Measurements from ENCODE around the gene TKTL1. TPM values are rescaled to one million over a fixed set of nuclear protein-coding genes. Genes with fewer than 3 reads are reported as not detected.

TKTL1 gene
- total RNA-seq, 1 experiment from 2014 or later: not detected

DNA sequence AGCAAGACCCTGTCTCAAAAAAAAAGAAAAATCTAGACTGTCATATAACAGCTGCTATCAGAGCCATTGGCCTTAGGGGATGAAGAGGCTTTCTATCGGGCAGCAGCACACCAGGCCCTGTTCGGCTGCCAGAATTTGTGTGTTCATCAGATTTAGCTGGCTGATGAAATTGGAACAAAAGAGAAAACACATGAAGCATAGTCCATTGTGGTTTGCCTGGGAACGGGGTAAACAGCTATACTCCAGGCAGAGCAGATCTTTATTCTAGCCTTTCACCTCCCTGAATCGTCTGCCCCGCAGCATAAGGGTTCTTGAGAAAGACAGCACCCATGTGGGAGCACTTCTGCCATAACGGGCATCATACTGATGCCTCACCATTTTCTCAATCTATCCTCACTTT lies 11.6 kb downstream of the TKTL1 start:
- no peak for DNase-seq (ENCODE audit: low spot score)
- in situ Hi-C loops (cut with HindIII; ENCODE audit: low sequenced_read_pairs): no loop called here

DNA sequence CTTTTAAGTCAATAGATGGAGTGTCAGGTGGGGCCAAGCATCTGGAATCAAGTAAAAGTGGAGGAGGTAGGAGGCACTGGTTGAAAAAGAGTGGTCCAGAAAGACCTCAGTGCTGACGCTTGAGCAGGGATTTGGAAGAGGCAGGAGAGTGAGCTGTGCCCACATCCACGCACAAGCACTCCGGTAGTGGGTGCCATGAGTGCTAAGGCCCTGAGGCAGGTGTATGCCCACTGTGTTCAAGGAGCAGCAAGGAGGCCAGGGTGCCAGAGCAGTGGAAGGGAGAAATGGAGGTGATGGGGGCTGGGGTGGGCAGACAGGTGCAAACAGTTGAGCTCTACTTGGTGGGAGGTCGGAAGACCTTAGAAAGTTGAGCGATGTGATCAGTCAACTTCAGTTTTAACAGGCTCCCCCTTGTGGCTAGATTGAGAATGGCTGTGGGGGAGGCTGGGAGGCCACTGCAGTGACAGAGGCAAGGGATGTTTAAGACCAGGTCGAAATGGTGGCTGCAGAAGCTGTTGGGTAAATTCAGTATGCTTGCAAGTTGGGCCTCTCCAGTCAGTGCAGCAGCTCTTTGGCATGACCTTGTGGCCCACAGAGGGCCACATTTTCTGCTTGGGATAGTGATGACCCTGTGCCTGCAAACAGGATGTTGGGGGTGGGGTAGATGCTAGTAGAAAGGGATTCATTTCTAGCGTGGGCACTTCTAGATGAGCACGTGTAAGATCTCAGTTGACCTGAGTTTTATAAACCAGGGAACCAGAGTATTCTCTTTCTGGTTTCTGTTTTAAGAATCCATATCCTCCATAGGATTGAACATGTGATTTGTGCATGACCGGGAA lies 12.7 kb downstream of the TKTL1 start:
- in situ Hi-C loops (cut with HindIII; ENCODE audit: low sequenced_read_pairs): no loop called here

DNA sequence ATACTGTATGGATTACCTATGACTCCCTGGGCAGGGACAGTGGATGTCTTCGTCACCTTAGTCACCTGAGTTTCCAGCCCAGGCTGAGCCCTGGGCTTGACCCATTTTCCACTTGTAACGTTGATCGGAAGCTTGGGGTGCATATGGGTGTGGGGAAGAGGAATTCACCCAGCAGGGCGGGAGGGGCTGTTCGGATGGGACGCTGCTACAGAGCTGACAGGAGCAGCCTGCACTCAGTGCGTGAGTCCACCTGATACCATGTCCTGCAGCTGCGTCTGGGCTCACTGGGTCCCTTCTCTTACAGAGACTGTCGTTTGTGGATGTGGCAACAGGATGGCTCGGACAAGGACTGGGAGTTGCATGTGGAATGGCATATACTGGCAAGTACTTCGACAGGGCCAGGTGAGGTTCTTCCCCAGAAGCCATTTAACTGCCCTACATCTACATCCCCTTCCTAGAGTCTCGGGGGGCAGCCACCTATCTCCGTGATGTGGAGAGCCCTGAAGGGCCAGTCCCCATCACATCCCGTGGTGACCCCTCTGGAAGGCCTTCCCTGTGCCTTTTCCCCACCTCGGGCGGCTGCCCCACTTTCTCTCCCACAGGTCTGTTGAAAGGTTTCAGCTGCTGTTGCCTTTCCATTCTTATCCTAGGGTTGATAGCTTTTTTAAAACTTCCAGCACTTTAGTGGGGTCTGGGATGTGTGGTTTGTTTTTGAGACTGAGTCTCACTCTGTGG lies 13.6 kb downstream of the TKTL1 start:
- DNase-seq (ENCODE audit: low spot score): no peak
- in situ Hi-C loops (cut with HindIII; ENCODE audit: low sequenced_read_pairs): no loop called here

More for the DNA sequence above, 12.7 kb downstream of the TKTL1 start:
- peak; percentile 37 for DNase-seq (ENCODE audit: low spot score)

DNA sequence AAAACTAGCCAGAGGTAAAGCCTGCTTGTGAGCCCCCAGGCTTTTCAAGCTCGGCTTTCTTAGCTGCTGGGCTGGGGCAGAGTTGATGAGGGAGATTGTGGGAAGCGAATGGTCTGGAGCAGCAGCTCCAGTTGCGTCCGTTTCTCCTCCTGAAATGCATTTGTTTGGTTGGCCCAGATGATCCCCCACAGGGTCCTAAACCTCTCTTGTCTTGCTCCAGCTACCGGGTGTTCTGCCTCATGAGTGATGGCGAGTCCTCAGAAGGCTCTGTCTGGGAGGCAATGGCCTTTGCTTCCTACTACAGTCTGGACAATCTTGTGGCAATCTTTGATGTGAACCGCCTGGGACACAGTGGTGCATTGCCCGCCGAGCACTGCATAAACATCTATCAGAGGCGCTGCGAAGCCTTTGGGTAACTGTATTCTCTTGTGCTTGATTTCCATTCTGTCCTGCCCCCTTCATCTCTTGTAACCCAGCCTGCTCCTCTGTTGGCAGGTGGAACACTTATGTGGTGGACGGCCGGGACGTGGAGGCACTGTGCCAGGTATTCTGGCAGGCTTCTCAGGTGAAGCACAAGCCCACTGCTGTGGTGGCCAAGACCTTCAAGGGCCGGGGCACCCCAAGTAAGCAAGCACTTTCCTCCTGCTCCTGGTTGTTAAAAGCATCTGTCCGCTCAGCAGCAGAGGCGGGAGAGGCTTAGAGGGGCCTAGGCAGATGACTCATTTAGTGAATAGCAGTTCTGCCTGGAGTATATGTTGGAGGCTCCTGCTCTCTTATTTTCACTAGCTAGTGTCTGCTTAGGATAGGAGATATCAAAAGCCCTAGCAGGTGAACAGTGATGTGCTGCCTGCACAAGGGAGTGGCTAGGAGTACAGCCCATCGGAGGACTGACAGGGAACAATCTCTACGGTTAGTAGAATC lies 15.3 kb downstream of the TKTL1 start:
- in situ Hi-C loops (cut with HindIII; ENCODE audit: low sequenced_read_pairs): no loop called here
- no peak for DNase-seq (ENCODE audit: low spot score)

DNA sequence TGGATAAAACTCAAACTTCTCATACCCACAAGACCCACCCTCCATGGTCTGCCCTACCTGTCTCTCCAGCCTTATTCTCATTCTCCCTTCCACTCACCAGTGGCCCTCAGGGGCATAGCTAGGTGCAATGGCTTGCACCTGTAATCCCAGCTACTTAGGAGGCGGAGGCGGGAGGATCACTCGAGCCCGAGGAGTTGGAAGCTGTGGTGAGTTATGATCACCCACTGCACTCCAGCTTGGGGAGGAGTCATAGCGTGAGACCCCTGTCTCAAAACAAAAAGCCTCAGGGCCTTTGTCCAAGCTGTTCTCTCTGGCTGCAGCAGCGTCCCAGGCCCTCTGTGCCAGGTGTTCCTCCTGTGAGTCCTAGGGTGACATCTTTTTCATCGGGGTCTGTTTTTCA lies 16.5 kb downstream of the TKTL1 start:
- no peak for DNase-seq (ENCODE audit: low spot score)
- in situ Hi-C loops (cut with HindIII; ENCODE audit: low sequenced_read_pairs): no loop called here

DNA sequence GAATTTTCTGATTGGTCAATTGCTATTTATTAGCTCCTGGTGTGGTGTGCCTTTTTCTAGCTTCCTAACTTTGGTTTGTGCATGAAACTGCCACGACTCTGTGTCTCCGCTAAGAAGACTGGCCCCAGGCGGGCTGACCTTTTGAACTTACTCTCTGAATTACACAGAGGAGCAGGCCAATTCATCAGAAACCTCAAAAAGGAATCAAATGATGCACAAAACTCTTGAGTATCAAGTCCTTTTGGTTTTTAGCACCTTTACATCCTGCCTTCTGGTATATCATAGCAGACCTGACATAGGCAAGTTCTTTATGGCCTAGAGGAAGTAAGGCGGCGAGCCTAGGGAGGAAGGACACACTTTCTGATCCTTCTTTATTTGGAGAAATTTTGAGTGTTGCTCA lies 17.6 kb downstream of the TKTL1 start:
- in situ Hi-C loops (cut with HindIII; ENCODE audit: low sequenced_read_pairs): no loop called here
- no peak for DNase-seq (ENCODE audit: low spot score)

DNA sequence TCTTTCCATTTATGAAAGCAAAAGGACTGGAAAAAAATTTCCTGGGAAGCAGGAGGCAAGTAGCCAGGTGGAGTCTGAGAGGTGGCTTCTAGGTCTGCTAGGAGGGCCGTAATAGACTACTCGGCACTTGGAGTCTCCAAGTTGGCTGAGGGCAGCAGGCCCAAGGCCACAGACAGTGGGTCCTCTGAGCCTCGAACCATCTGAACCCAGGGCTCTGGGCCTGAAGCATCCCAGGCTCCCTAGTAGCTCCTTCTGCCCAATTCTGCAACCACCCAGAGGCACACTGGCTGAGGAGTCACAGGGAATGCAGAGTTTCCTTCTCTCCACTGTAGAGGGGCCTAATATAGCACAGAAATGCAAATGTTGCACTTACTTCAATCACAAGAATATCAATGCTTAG lies 19.8 kb downstream of the TKTL1 start:
- no peak for DNase-seq (ENCODE audit: low spot score)
- in situ Hi-C loops (cut with HindIII; ENCODE audit: low sequenced_read_pairs): no loop called here

DNA sequence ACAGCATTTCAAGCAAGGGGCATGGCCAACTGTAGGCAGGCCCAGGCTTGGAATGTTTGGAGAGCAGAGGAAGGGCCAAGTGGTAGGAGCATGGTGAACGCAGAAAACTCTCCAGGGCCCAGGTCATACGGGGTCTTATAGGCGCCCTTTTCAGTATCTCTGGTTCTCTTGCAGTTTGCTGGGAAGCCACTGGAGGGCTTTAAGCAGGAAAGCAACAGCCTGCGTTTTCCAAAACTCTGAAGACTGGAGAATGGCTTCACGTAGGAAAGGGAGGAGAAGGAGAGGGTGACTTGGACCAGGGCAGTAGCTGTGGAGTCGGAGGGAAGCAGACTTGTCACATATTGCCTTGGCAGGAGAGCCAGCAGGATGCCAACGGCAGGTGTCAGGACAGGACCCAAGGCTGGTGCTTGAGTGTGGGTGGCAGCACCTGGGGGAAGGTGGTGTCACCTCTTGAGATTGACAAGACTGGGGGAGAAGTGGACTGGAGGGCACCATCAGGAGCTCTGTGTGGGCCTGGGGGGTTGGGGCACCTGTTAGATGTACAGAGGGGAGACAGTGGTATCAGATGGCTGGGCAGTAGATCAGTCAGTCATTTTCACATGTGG lies 21.9 kb downstream of the TKTL1 start:
- DNase-seq (ENCODE audit: low spot score): peak; percentile 22
- in situ Hi-C loops (cut with HindIII; ENCODE audit: low sequenced_read_pairs): no loop called here

DNA sequence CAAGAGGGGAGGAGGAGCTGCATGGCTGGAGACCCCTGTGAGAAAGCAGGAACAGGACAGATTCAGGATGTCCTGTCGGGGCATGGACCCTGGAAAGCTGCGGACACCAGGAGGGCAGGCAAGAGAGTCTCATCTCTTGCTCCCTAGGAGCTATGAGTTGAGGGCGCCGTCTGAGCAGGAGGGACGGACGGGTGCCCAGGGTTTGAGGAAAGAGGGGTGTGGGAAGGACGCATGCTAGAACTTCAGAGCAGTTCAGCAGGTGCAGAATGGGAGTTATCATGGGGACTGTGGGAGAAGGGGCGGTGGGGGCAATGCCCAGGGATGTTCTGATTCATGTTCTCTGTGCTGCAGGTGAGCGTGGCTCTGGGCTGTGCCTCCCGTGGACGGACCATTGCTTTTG lies 24.8 kb downstream of the TKTL1 start:
- DNase-seq (ENCODE audit: low spot score): no peak
- in situ Hi-C loops (cut with HindIII; ENCODE audit: low sequenced_read_pairs): no loop called here

DNA sequence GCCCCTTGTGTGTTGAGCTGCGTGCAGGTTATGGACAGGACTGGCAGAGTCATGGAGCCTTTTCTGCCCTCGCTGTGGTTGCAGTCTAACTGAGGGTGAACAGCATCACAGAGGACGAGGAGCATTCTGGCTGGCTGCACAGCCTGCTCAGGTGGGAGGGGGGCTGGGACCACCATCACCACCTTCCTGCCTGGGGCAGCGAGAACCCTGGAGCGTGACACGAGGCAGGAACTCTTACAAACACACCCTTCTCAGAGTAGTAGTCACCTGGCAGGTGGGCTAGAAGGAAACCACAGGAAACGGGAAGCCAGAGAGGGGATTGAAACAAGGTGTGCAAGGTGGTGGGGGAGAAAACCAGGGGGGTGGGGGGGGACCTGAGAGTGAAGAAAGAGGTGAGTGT lies 25.6 kb downstream of the TKTL1 start:
- no peak for DNase-seq (ENCODE audit: low spot score)
- in situ Hi-C loops (cut with HindIII; ENCODE audit: low sequenced_read_pairs): no loop called here

DNA sequence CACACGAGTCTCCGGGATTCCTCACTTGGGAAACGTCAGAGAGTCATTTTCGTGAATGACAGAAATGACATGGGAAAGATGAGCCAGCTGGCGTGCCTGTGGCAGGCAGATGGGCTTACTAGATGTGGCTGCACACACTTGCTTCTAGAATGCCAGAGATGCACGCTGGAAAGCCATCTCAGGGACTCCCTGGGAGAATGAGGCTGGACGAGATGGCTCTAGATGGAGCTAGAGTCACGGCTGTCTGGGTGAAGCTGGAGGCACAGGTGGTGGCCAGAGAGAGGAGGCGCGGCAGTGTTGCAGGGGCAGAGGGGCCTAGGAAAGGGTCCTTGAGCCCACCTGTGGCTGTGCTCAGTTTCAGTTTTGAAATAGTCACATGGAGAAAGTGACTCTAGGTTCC lies 26.0 kb downstream of the TKTL1 start:
- DNase-seq (ENCODE audit: low spot score): peak; percentile 40
- in situ Hi-C loops (cut with HindIII; ENCODE audit: low sequenced_read_pairs): no loop called here

DNA sequence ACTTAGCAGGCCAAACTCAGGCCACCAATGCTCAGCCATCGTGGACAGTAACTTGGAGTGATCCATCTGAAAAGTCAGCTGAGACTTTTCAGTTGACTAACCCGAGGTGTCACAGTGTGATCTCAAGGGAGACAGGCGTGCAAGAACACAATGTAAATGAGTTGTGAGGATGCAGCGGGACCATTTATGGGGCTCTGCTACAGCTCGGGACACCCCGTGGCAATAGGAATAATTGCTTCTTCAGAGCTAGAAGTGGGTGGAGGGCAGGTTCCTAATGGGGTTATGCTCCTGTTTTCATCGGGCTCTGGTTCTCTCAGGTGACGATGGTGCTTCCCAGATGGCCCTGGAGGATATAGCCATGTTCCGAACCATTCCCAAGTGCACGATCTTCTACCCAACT lies 27.3 kb downstream of the TKTL1 start:
- no peak for DNase-seq (ENCODE audit: low spot score)
- in situ Hi-C loops (cut with HindIII; ENCODE audit: low sequenced_read_pairs): no loop called here

DNA sequence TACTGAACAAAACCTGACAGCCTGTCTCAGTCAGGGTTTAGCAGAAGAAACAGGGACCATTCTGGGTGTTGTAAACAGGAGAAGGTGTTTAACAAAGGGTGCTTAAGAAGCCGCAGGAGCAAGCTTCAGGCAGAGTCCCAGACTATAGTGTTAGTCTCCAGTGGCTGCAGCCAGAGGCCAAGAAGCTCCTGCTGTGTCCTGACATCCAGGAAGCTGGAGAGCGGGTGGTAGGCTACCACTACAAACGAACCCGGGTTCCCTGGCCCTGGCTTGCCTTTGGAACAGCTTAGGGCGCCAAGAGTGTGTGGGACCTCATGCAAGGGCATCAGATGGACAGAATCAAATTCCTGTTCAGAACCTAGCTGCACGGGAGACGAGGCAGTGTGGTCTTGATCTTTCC lies 27.9 kb downstream of the TKTL1 start:
- DNase-seq (ENCODE audit: low spot score): no peak
- in situ Hi-C loops (cut with HindIII; ENCODE audit: low sequenced_read_pairs): no loop called here

DNA sequence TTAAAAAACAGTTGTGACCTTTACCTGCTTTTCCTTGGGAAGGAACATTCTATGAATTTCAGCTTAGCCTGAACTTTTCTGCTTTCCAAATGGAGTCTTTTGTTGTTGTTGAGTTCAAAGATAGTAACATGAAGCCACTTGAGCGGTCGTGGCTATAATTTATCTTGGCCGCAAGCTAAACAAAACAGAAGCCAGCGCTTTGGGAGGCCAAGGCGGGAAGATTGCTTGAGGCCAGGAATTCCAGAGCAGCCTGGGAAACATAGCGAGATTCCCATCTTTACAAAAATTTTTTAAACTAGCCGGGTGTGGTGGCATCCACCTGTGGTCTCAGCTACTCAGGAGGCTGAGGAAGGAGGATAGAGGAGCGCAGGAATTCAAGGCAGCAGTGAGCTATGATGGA lies 29.9 kb downstream of the TKTL1 start:
- no peak for DNase-seq (ENCODE audit: low spot score)
- in situ Hi-C loops (cut with HindIII; ENCODE audit: low sequenced_read_pairs): no loop called here

DNA sequence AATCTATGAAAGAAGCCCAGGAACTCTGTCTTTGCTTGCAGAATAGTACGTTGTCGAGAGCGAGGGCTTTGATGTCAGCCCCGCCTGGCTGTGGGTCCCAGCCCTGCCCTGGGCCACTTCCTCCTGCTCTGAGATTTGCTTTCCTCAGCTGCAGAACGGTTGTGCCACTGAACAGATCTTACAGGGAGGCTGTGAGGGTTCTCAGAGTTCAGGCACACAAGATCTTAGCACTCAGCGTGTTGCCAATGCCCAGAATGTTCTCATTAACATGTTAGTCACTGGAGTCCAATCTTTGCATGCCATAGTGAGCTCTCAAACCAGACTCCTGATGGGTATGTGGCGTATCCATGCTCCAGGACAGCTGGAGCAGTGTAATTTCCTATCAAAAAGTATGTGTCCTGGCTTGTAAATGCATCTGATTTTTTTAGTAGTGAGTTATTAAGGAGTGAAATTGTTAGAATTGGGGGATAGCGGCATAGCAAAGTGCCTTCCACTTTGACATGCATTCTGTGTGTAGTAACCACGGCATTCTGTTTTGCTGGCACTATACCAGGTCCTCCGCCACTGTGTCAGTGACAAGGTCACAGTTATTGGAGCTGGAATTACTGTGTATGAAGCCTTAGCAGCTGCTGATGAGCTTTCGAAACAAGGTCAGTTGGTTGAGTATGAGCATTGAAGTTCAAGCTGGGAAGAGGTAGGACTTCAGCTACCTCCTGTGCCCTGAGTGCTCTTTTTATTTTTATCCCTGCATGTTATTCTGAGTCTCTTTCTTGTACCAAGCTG lies 31.6 kb downstream of the TKTL1 start:
- no peak for DNase-seq (ENCODE audit: low spot score)

DNA sequence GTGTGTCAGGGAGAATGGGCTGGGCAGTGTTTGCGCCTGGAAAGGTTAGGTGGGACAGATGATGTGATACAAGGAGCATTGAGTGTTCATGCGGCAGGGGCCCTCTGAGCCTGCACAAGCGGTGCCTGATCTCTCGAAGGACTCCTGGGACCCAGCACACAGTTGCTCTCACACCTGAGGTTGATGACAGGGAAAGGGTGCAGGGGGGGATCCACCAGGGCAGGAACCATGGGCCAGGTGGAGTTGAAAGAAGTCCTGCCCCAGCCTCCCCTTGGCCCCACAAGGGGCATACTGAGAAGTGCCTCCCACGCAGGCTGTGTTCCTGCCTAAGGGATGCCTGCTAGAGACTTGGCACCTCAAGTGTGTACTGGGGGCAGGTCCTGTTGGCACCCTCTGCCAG lies 33.1 kb downstream of the TKTL1 start:
- DNase-seq (ENCODE audit: low spot score): no peak
- in situ Hi-C loops (cut with HindIII; ENCODE audit: low sequenced_read_pairs): no loop called here

More for the DNA sequence above, 31.6 kb downstream of the TKTL1 start:
- in situ Hi-C loops (cut with HindIII; ENCODE audit: low sequenced_read_pairs): no loop called here

DNA sequence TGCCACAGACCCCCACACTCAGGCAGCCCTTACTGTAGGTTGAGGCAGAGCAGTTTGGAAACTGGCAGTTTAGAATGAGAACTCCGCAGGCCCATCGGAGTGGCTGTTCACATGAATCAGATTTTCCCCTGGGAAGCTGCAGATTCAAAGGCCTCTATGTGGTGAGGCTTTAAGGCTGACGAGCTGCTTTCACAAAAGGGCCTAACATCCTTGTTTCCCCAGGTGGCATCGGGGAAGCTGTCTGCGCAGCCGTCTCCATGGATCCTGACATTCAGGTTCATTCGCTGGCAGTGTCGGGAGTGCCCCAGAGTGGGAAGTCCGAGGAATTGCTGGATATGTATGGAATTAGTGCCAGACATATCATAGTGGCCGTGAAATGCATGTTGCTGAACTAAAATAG lies 33.7 kb downstream of the TKTL1 start:
- in situ Hi-C loops (cut with HindIII; ENCODE audit: low sequenced_read_pairs): no loop called here
- DNase-seq (ENCODE audit: low spot score): no peak

DNA sequence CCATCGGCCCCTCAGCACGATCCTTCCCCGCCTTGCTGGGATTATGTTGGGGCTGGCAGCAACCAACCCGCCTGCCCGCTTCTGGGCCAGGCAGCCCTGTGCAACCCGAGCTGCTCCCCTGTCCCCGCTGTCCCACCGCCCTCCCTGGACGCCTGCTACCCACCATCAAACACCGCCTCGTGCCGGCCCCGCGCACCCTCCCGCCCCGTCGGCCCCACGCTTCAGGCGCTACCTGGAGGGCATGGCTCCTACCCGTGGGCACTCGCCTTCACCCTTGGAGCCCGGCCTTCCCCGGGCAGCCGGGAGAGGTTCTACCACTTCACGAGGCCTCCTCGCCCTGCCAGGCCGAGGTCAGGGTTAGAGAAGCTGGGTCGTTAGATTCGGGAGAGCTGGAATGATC lies 37.0 kb downstream of the TKTL1 start:
- DNase-seq (ENCODE audit: low spot score): no peak
- in situ Hi-C loops (cut with HindIII; ENCODE audit: low sequenced_read_pairs): no loop called here

DNA sequence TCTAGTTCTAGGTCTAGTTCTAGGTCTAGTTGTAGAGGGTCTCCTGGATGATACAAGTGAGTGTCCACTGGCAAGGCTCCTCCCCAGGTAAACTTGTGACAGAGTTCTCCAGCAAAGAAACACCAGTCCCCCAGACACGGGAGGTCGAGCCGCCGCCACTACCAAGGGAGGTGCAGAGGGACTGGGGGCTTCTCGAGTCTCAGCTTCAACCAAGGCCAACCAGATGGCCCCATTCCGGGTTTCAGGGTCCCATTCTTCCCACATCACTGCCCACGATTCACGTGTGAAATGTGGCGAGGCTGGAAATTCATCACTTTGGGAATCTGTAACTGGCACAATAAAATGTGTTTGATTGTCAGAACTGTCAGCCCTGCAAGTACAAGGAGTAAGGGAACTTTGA lies 37.5 kb downstream of the TKTL1 start:
- in situ Hi-C loops (cut with HindIII; ENCODE audit: low sequenced_read_pairs): no loop called here
- no peak for DNase-seq (ENCODE audit: low spot score)

All from G401 (cell line).